GM18499 (cell line): ENCODE results near the gene RASGRF1.

Experiments
- ATAC-seq: cut with Tn5 transposase; IDR thresholded peaks from one replicate; pipeline ENCODE4 v1.9.1; 2021; ENCODE audit warnings: moderate number of reproducible peaks; ENCODE audit not compliant: insufficient read depth, unreplicated experiment

RASGRF1 gene

DNA sequence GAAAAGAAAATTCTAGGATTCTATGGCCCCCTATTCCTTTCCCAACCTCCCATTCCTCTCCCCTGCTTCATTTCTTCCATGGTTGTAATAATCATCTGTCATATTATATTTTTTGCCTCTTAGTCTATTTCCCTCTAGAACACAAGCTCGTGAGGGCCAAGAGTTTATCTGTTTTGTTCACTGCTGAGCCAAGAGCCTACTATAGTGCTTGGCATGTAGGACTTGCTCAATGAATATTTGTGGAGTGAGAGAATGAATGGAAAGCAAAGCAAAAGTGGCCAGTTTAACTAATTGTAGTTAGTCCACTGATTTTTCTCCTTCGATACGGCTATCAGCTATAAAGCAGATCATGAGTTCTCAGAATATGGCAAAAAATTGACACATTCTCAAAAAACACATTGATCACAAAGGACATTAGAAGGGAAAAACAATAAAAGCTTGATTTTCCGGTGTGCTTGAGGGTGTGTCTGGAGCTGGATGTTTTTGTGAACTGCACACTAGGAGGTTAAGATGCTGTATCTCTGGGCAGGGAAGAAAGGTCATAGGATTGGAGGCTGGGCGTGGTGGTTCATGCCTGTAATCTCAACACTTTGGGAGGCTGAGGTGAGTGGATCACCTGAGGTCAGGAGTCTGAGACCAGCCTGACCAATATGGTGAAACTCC, 120.8 kb downstream of the RASGRF1 start:
- ATAC-seq = no peak

DNA sequence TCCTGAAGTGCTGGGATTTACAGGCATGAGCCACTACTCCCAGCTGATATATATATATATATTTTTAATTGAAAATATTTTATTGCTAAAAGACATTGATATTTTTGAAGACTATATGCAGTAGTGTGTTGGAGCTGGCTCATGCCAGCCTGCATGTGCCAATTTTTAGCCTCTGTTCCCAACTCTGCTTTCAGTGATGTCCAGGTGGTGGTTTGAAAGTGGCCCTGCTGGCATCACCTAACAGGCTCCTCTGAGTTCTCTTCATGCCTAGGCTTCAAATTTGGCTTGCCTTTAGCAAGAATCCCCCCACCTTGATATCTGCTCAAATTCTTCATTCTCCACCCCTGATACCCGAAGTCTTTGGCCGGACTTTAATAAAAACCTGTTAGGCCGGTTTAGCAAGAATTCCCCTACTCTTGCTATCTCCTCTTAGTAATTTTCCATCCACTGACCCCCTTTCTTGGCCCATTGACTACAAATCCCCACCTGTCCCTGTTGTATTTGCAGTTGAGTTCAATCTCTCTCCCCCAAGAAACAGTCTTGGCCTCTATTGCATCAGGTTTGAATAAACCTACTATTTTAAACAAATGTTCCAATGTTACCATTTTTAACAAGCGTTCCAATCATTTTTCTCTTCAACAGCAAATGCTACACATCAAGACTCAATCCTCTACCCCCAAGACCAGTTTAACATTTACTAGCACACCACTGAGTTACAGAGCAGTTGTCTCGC, 121.9 kb downstream of the RASGRF1 start:
- no peak for ATAC-seq

DNA sequence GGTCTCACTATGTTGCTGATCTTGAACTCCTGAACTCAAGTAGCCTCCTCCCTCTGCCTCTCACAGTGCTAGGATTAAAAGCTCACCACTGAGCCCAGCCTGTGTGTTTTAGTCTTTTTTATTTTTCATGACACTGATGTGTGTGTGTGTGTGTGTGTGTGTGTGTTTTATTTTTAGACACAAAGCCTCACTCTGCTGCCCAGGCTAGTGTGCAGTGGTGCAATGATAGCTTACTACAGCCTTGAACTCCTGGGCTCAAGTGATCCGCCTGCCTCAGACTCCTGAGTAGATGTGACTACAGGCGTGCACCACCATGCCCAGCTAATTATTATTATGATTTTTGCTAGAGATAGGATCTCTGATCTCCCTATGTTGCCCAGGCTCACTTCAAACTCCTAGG, 122.5 kb downstream of the RASGRF1 start:
- no peak for ATAC-seq

DNA sequence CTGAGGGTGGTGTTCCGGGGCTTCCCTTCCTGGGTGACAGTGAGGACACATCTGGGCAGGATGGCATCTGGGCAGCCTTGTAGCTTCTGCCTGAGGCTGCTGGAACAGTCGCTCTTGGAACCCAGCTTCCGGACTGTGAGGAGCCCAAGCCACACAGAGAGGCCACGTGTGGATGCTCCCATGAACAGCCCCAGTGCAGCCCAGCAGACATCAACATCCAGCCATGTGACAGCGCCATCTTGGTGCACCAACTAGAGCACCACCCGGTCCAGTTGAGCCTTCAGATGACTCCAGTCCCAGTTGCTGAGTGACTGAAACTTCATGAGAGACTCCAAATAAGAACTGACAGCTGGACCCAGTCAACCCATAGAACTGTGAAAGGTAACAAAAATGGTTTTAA, 130.3 kb downstream of the RASGRF1 start:
- ATAC-seq = no peak

DNA sequence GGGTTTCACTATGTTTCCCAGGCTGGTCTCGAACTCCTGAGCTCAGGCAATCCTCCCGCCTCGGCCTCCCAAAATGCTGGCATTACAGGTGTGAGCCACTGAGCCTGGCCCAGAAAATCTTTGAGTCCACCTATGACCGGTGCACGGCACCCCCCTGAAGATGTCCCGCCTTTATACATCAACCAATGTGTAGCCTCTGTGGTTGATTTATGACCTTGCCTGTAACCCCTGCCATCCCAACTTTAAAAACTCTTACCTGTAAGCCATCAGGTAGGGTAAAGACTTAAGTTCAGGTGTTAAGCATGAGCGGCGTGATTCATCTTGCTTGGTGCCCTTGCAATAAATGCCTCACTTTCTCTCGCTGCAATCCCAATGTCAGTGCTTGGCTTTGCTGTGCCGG, 131.2 kb downstream of the RASGRF1 start:
- no peak for ATAC-seq

- ATAC-seq = no peak
Observed at GRCh38 chr15:78957416-78958093, 133.0 kb downstream of the RASGRF1 start.

DNA sequence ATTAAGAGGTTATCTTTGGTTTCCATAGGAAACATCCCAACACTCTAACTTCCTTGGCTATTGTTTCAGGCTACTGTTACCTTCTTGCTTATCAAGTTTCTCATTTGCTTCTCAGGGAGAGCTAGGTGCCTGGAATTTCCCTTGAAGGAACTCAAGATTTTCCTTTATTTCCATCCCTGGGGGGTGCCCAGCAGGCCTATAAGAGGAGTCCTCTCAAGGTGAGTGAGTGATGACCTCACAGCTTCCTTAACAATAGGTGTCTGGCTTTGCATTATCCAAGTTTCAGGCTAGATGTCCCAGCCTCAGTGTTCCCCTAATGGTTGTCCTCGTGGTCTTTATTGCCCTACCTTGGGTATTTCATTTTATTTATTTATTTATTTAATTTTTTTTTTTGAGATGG, 133.6 kb downstream of the RASGRF1 start:
- ATAC-seq = no peak

DNA sequence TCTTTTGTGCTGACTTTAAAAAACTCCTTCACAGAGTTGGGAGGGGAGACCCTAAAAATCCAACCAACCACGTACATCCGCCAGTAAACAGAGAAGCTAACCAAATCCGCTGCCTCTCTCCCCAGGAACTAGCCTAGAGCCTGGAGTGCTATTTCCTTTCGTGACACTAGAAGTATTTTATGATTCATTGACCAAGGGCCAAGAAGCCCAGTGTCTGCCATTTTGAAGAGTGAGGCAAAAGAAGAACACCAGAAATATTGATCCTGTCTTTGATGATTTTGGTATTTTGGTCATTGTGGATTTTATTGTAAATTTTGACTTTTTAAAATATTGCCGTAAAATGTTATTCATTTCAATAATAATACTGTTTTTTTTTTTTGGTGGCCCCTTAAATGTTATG, 135.2 kb downstream of the RASGRF1 start:
- ATAC-seq = no peak

GRCh38 chr15:78951841-78952238, 138.7 kb downstream of the RASGRF1 start:
- no peak for ATAC-seq

GRCh38 chr15:78950902-78951840, 139.4 kb downstream of the RASGRF1 start:
- ATAC-seq = no peak

DNA sequence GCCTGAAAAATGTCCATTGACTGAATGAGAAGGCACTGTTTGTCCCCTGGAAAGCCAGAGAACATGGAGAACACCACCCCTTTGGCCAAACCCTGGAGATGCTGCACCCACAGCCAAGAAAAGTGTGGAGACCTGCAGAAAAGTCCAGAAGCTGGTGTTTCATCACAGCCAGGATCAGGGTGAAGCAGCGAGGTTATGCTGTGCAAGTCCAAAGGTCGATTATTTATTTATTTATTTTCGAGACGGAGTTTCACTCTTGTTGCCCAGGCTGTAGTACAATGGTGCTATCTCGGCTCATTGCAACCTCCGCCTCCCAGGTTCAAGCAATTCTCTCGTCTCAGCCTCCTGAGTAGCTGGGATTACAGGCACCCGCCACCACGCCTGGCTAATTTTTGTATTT, 140.2 kb downstream of the RASGRF1 start:
- ATAC-seq = no peak

DNA sequence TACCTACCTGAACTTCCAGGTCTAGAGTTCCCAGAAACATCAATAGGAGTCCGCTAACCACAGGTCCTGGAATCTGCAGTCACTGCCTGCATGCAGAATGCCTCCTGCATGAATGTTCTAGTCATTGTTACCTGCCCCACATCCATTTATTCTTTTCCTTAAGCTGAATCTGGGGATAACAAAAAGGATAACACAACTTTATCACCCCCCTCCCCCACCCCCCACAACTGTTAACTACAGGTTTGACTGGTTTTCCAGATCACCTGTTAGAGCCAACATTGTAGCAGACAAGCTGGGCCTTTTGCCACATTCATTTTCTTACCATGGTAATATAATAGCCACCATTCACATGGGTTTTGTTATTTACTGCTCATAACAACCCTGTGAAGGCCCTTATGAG, 141.1 kb downstream of the RASGRF1 start:
- ATAC-seq = no peak

- ATAC-seq = no peak
Observed at GRCh38 chr15:78947506-78947905, 143.1 kb downstream of the RASGRF1 start.

- no peak for ATAC-seq
Observed at GRCh38 chr15:78946493-78946892, 144.1 kb downstream of the RASGRF1 start.

- no peak for ATAC-seq
Observed at GRCh38 chr15:78944669-78945407, 145.7 kb downstream of the RASGRF1 start, which contains the start of gene CTSH. Gene CTSH (minus strand): TSS chr15:78945046. CDS start chr15:78944981, 65 bp downstream.

DNA sequence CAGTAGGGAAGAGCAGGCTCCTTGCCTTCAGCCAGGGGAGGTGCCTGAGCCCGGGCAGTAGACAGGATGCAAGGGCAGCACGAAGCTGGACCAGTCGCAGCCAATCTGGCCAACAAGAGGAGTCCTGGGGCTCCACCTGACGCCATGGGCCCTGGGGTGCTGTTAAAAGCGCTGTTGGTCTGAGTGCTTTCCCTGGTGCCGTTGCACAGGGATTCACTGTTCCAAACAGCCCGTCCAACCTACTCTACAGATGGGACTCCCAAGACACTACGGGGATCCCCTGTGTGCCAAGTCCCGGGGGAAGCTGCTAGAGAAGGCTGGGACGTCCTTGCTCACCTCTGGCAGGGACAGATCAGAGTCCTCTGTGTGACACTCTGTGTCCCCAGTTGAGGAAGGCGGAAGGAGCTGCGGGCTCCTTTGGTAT, 146.4 kb downstream of the RASGRF1 start:
- ATAC-seq = no peak

- ATAC-seq = no peak
Observed at GRCh38 chr15:78943692-78944091, 146.9 kb downstream of the RASGRF1 start.

GRCh38 chr15:78942741-78943140, 147.8 kb downstream of the RASGRF1 start:
- no peak for ATAC-seq

DNA sequence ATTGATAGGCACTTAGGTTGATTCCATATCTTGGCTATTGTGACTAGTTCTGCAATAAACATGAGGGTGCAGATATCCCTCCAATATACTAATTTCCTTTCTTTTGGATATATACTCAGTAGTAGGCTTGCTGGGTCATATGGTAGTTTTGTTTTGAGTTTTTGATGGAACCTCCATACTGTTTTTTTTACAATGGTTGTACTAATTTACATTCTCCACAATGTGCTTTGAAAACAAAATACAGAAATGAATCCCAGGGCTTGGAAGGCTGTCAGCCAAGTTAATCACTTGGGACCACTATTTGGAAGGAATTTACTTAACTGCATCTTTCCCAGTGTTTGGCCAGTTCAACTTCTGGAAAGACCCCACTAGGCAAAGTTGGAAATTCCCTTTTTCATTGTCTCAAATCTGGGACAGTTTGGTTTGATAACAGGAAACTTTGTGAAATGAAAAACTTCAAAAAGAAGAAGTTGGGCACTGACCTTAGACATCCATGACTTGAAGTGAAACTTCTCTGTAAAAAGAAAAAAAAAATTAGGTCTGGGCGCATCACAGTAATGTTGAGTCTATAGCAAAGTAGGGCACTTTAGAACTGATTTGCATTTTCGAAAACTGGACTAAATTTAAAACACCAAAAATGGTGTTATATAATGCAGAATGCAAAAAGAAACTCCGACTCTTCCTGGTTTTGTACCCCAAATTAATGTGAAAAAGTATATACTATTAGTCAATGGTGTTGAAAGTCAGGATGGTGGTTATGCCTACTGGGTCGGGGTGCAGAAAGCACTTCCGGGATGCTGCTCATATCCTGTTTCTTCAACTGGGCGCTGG, 151.7 kb downstream of the RASGRF1 start:
- ATAC-seq = peak; percentile 36
